Fibroblast of lung (primary cell): Measurements from ENCODE around the gene EMC10. TPM values are rescaled to one million over a fixed set of nuclear protein-coding genes. Genes with fewer than 3 reads are reported as not detected.

Source experiments
- DNase-seq, 2 donors: peaks; one replicate each; pipeline versions ENCODE4 v3.0.0 to v3.0.0-alpha.2; 2010; ENCODE audit warnings: low read depth in 2 of 2
- H2AFZ ChIP-seq: 2 replicates; pipeline ENCODE4 v1.5.1; 2012; ENCODE audit warnings: low read length, control low read depth, inconsistent platforms
- H3K27ac ChIP-seq: 2 replicates; pipeline ENCODE4 v1.5.1; 2011; ENCODE audit warnings: low read length, control low read depth; ENCODE audit not compliant: insufficient read depth
- H3K27me3 ChIP-seq: 2 replicates; pipeline ENCODE4 v1.5.1; 2011; ENCODE audit warnings: mild to moderate bottlenecking, low read length; ENCODE audit not compliant: control insufficient read depth, insufficient read depth
- H3K36me3 ChIP-seq: 2 replicates; pipeline ENCODE4 v1.5.1; 2011; ENCODE audit warnings: low read length; ENCODE audit not compliant: control insufficient read depth, insufficient read depth
- H3K4me1 ChIP-seq: 2 replicates; pipeline ENCODE4 v1.5.1; 2011; ENCODE audit warnings: low read length; ENCODE audit not compliant: control insufficient read depth, insufficient read depth; ENCODE audit errors: extremely low read depth
- H3K4me2 ChIP-seq: 2 replicates; pipeline ENCODE4 v1.5.1; 2011; ENCODE audit warnings: low read length, control low read depth; ENCODE audit not compliant: insufficient read depth; ENCODE audit errors: extremely low read depth
- H3K4me3 ChIP-seq, 4 experiments: fragments of 200-600 bp in 1 of 4; sonication (generic) in 1 of 4; replicated peaks in 1 of 4; 2 replicates each; pipeline ENCODE4 v1.5.1; 2011 to 2016; ENCODE audit warnings: low read length in 4 of 4, low read depth in 3 of 4, mild to moderate bottlenecking in 3 of 4, control low read depth in 2 of 4, inconsistent platforms in 1 of 4, mixed read lengths in 1 of 4; ENCODE audit not compliant: insufficient read depth in 1 of 4; ENCODE audit errors: control extremely low read depth in 1 of 4
- H3K79me2 ChIP-seq: 2 replicates; pipeline ENCODE4 v1.5.1; 2012; ENCODE audit warnings: mild to moderate bottlenecking, low read length, inconsistent platforms; ENCODE audit not compliant: control insufficient read depth, insufficient read depth
- H3K9ac ChIP-seq: 2 replicates; pipeline ENCODE4 v1.5.1; 2011; ENCODE audit warnings: mild to moderate bottlenecking, low read length, control low read depth; ENCODE audit not compliant: insufficient read depth
- H3K9me3 ChIP-seq: 2 replicates; pipeline ENCODE4 v1.5.1; 2012; ENCODE audit warnings: low read depth, low read length; ENCODE audit not compliant: control insufficient read depth, insufficient read depth
- H4K20me1 ChIP-seq: 2 replicates; pipeline ENCODE4 v1.5.1; 2011; ENCODE audit warnings: low read length; ENCODE audit not compliant: control insufficient read depth, insufficient read depth; ENCODE audit errors: extremely low read depth
- EZH2 ChIP-seq: IDR thresholded peaks from 2 replicates; pipeline ENCODE4 v1.5.1; 2012; ENCODE audit warnings: low read length, control low read depth, mild to moderate bottlenecking; ENCODE audit errors: missing control alignments
- polyA plus RNA-seq, 2 donors: library from polyadenylated mRNA; depleted of rRNA in 1 of 2; stranded (reverse) in 1 of 2; unstranded in 1 of 2; fragments of >200 nt; gene quantifications; 2 replicates each; pipeline ENCODE4 v1.2.1, GENCODE V29; 2011 to 2012; ENCODE audit warnings: missing spikeins in 1 of 2
- total RNA-seq: library from RNA; depleted of rRNA; stranded (reverse); fragments of >200 nt; gene quantifications from 2 replicates; pipeline ENCODE4 v1.2.1, GENCODE V29; 2014
- TF ChIP-seq, protein P1 (sequence below), 2 donors: IDR thresholded peaks in 1 of 2; conservative IDR thresholded peaks in 1 of 2; 1 replicate in 1 of 2; 2 replicates in 1 of 2; pipeline ENCODE4 v1.5.1; 2011 to 2012; ENCODE audit warnings: low read length in 2 of 2, control low read depth in 1 of 2, inconsistent platforms in 1 of 2, low read depth in 1 of 2, mild to moderate bottlenecking in 1 of 2

The EMC10 gene
- total and polyA plus RNA-seq, 2 donors (not counting 1 experiment from before 2014, with no cell fraction given): 40.8 to 42.7 TPM

- H3K36me3 ChIP-seq: no peaks in the 10 kb centered on the region
- H3K4me3 ChIP-seq: no peak overlapping the region
- H3K4me2 ChIP-seq: no peak overlapping the region
- peaks cover 27% of the 10 kb centered on the region for H3K27me3 ChIP-seq
- no peaks in the 10 kb centered on the region for H3K9me3 ChIP-seq
- no peaks in the 10 kb centered on the region for H4K20me1 ChIP-seq
- no peak for DNase-seq
- H2AFZ ChIP-seq: no peak overlapping the region
- H3K4me1 ChIP-seq: no peaks in the 10 kb centered on the region
- H3K27ac ChIP-seq: no peak overlapping the region
- no peaks in the 10 kb centered on the region for H3K79me2 ChIP-seq
- H3K9ac ChIP-seq: no peak overlapping the region
- TF ChIP-seq, protein P1, sequence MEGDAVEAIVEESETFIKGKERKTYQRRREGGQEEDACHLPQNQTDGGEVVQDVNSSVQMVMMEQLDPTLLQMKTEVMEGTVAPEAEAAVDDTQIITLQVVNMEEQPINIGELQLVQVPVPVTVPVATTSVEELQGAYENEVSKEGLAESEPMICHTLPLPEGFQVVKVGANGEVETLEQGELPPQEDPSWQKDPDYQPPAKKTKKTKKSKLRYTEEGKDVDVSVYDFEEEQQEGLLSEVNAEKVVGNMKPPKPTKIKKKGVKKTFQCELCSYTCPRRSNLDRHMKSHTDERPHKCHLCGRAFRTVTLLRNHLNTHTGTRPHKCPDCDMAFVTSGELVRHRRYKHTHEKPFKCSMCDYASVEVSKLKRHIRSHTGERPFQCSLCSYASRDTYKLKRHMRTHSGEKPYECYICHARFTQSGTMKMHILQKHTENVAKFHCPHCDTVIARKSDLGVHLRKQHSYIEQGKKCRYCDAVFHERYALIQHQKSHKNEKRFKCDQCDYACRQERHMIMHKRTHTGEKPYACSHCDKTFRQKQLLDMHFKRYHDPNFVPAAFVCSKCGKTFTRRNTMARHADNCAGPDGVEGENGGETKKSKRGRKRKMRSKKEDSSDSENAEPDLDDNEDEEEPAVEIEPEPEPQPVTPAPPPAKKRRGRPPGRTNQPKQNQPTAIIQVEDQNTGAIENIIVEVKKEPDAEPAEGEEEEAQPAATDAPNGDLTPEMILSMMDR (conservative IDR thresholded peaks at IDR 0.05 in 1 of 2, IDR thresholded peaks at IDR 0.05 in 1 of 2; ENCODE audit: low read depth in 1 of 2, low read length in 2 of 2): no peak
- no peak for TF ChIP-seq EZH2
Observed at GRCh38 chr19:50488389-50489194, 12.3 kb downstream of the EMC10 start.

DNA sequence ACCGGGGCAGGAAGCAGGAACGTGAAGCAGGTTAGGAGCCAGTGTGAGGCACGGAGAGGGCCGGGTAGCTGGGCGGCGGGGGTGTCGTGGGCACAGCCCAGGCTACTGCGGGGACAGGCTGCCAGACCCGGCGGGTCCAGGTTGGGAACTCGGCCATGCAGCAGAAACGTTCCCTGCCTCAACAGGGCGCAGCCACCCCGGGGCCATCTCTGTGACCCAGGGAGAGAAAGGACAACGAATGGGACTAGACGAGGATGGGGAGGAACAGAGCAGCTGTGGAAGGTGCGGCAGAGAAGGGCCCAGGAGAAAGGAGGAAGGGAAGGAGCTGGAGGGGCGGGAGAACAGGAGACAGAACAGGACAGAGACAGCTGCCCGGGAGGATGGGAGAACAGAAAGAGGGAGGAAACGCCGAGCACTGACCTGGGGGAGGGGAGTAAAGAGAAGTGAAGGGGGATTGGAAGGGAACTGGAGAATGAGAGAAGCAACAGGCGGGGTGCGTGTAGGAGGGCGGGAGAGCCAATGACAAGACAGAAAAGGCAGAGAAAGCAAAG is 13.2 kb downstream of the EMC10 start:
- no peak for TF ChIP-seq EZH2
- TF ChIP-seq, protein P1 (conservative IDR thresholded peaks at IDR 0.05 in 1 of 2, IDR thresholded peaks at IDR 0.05 in 1 of 2; ENCODE audit: low read depth in 1 of 2, low read length in 2 of 2): no peak
- DNase-seq: no peak
- Histone ChIP-seq H3K4me3 (no peak overlapping the region), H3K4me1 (no peaks in the 10 kb centered on the region), H3K27me3 (peaks cover 27% of the 10 kb centered on the region), H3K9me3 (no peaks in the 10 kb centered on the region), H4K20me1 (no peaks in the 10 kb centered on the region), H3K36me3 (no peaks in the 10 kb centered on the region), H3K79me2 (no peaks in the 10 kb centered on the region), H3K9ac (no peak overlapping the region), H3K4me2 (no peak overlapping the region), H2AFZ (no peak overlapping the region), H3K27ac (no peak overlapping the region)

DNA sequence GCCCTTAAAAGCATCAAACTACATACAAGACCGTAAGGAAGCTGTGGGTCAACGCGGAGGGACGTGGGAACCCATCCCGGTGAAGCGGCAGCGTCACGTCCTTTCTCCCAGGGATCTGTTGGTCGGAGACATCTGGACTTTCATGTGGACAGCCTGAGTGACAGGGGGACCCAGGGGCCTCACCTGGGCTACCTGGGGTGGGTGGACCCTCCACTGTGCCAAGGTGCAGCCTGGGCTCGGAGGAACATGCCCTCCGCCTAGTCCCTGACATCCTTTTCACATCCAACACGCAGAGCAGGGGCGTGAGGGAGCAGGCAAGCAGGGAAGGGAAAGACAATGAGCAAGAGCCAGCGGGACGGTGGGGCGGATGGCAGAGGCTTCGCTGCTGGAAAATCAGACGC is 14.1 kb downstream of the EMC10 start:
- peaks cover 27% of the 10 kb centered on the region for H3K27me3 ChIP-seq
- no peak overlapping the region for H3K9ac ChIP-seq
- no peaks in the 10 kb centered on the region for H3K36me3 ChIP-seq
- no peak overlapping the region for H3K27ac ChIP-seq
- H2AFZ ChIP-seq: no peak overlapping the region
- no peaks in the 10 kb centered on the region for H3K79me2 ChIP-seq
- no peak for DNase-seq
- TF ChIP-seq, protein P1 (conservative IDR thresholded peaks at IDR 0.05 in 1 of 2, IDR thresholded peaks at IDR 0.05 in 1 of 2; ENCODE audit: low read depth in 1 of 2, low read length in 2 of 2): no peak
- TF ChIP-seq EZH2: no peak
- no peaks in the 10 kb centered on the region for H3K9me3 ChIP-seq
- H3K4me1 ChIP-seq: no peaks in the 10 kb centered on the region
- no peak overlapping the region for H3K4me2 ChIP-seq
- H4K20me1 ChIP-seq: no peaks in the 10 kb centered on the region
- H3K4me3 ChIP-seq: no peak overlapping the region
